Measurements from ENCODE around the gene DIP2B. TPM values are rescaled to one million over a fixed set of nuclear protein-coding genes. Genes with fewer than 3 reads are reported as not detected.

Gene DIP2B
- total RNA-seq, 1 donor from 2014 or later = 32.3 TPM

GRCh38 chr12:50628394-50628793 is 123.6 kb downstream of the DIP2B start:
- ChIA-PET POLR2A (no interaction called here), CTCF (no interaction called here)
- Mint-ChIP-seq H3K9me3 (no peaks in the 10 kb centered on the region), H3K27ac (peak overlapping the region; percentile 11), H3K27me3 (no peaks in the 10 kb centered on the region), H3K36me3 (ENCODE audit: low read depth) (peaks cover 48% of the 10 kb centered on the region), H3K4me1 (peaks cover 39% of the 10 kb centered on the region), H3K4me3 (no peak overlapping the region)
- no peak for TF ChIP-seq CTCF (IDR thresholded peaks at IDR 0.05)
- no peak for ATAC-seq (ENCODE audit: low read depth)
- intact Hi-C loops (cut with micrococcal nuclease) = no loop called here
- no peak for DNase-seq

- H3K4me3 Mint-ChIP-seq = no peak overlapping the region
- H3K4me1 Mint-ChIP-seq = peaks cover 13% of the 10 kb centered on the region
- no peak for TF ChIP-seq CTCF (IDR thresholded peaks at IDR 0.05)
- H3K27me3 Mint-ChIP-seq = no peaks in the 10 kb centered on the region
- no peak overlapping the region for H3K27ac Mint-ChIP-seq
- intact Hi-C loops (cut with micrococcal nuclease) = loop anchor here (10.0 kb wide), 1 partner anchor 559 kb away; no protein-coding TSS in a partner anchor
- ChIA-PET CTCF (no interaction called here), POLR2A (no interaction called here)
- no peaks in the 10 kb centered on the region for H3K9me3 Mint-ChIP-seq
- peaks cover 33% of the 10 kb centered on the region for H3K36me3 Mint-ChIP-seq (ENCODE audit: low read depth)
- no peak for ATAC-seq (ENCODE audit: low read depth)
- no peak for DNase-seq
These were observed 129.2 kb downstream of the DIP2B start for GRCh38 chr12:50633955-50634354.

- no peak overlapping the region for H3K27ac Mint-ChIP-seq
- ATAC-seq (ENCODE audit: low read depth) (no peak), DNase-seq (no peak)
- intact Hi-C loops (cut with micrococcal nuclease) = loop anchor here (10.0 kb wide), 1 partner anchor 560 kb away; no protein-coding TSS in a partner anchor
- peaks cover 29% of the 10 kb centered on the region for H3K36me3 Mint-ChIP-seq (ENCODE audit: low read depth)
- ChIA-PET CTCF (no interaction called here), POLR2A (no interaction called here)
- H3K4me3 Mint-ChIP-seq = no peak overlapping the region
- H3K4me1 Mint-ChIP-seq = peaks cover 13% of the 10 kb centered on the region
- H3K27me3 Mint-ChIP-seq = no peaks in the 10 kb centered on the region
- no peaks in the 10 kb centered on the region for H3K9me3 Mint-ChIP-seq
- TF ChIP-seq CTCF (IDR thresholded peaks at IDR 0.05) = no peak
These were observed 129.6 kb downstream of the DIP2B start for GRCh38 chr12:50634379-50634778.

GRCh38 chr12:50635364-50635763 is 130.6 kb downstream of the DIP2B start:
- ChIA-PET POLR2A (interaction anchor here (0.8 to 1.8 kb wide), 3 partner anchors 76 to 130 kb away, joined by 3 to 10 read pairs (median 4); partner anchors contain the start of gene DIP2B), CTCF (no interaction called here)
- H3K9me3 Mint-ChIP-seq = no peaks in the 10 kb centered on the region
- intact Hi-C loops (cut with micrococcal nuclease) = loop anchor here (5.0 to 10.0 kb wide), 3 partner anchors 38 to 561 kb away; no protein-coding TSS in a partner anchor
- peaks cover 11% of the 10 kb centered on the region for H3K4me1 Mint-ChIP-seq
- H3K36me3 Mint-ChIP-seq (ENCODE audit: low read depth) = peaks cover 23% of the 10 kb centered on the region
- H3K4me3 Mint-ChIP-seq = no peak overlapping the region
- H3K27me3 Mint-ChIP-seq = no peaks in the 10 kb centered on the region
- ATAC-seq (ENCODE audit: low read depth) (no peak), DNase-seq (no peak)
- H3K27ac Mint-ChIP-seq = peak overlapping the region; percentile 21
- no peak for TF ChIP-seq CTCF (IDR thresholded peaks at IDR 0.05)

- peaks cover 11% of the 10 kb centered on the region for H3K4me1 Mint-ChIP-seq
- intact Hi-C loops (cut with micrococcal nuclease) = loop anchor here (5.0 to 10.0 kb wide), 3 partner anchors 39 to 561 kb away; no protein-coding TSS in a partner anchor
- no peak for DNase-seq
- no peak overlapping the region for H3K27ac Mint-ChIP-seq
- ATAC-seq (ENCODE audit: low read depth) = no peak
- H3K4me3 Mint-ChIP-seq = no peak overlapping the region
- ChIA-PET CTCF (interaction anchor here (1.2 to 1.5 kb wide), 2 partner anchors 128 to 131 kb away, joined by 3 to 14 read pairs; partner anchors contain the start of gene DIP2B), POLR2A (interaction anchor here (0.8 to 1.8 kb wide), 3 partner anchors 77 to 131 kb away, joined by 3 to 10 read pairs (median 4); partner anchors contain the start of gene DIP2B)
- TF ChIP-seq CTCF (IDR thresholded peaks at IDR 0.05) = no peak
- H3K9me3 Mint-ChIP-seq = no peaks in the 10 kb centered on the region
- peaks cover 26% of the 10 kb centered on the region for H3K36me3 Mint-ChIP-seq (ENCODE audit: low read depth)
- H3K27me3 Mint-ChIP-seq = no peaks in the 10 kb centered on the region
These were observed 131.1 kb downstream of the DIP2B start for GRCh38 chr12:50635857-50636256.

Data from activated B cell treated with CpG ODN at 0.5 μM for 24 hours (primary cell).